Dermis blood vessel endothelial cell (primary cell): ENCODE results near the gene PLEKHB1. TPM values are rescaled to one million over a fixed set of nuclear protein-coding genes. Genes with fewer than 3 reads are reported as not detected.
"Not testable (repeated sequence)": the region's sequence is repeated elsewhere in the genome, so short reads cannot be mapped to it uniquely, and the experiment has no call there.

Experiments
- DNase-seq: peaks from one replicate; pipeline ENCODE4 v3.0.0; 2010
- total RNA-seq: library from RNA; depleted of rRNA; stranded (reverse); fragments of >200 nt; gene quantifications from 2 replicates; pipeline ENCODE4 v1.2.3, GENCODE V29; 2014

The PLEKHB1 gene
- total RNA-seq, 1 donor from 2014 or later = 0.34 TPM

DNA sequence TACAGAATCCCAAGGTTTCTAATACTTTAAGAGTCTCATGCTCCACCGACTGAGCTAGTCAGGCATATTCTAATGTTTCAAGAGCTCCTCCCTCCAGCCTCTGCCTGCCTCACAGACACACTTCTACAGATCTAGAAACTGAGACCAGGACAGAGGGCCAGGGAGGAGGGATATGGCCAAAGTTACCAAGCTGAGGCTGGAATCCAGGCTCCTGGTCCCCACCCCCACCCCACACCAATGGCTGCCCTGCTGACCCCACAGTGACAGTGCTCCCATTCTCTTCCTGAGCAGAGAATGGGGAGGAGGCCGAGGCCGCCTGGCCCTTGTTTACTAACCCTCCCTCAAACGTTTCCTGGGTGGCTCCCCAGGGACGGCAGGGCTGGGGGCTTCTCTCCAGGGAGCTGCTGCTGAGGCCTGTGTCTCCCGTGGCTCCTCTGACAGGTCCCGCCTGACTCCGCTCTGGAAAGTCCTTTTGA is 2.2 kb downstream of the PLEKHB1 start:
- no peak for DNase-seq

GRCh38 chr11:73649206-73649605 is 2.8 kb downstream of the PLEKHB1 start:
- DNase-seq = no peak

GRCh38 chr11:73650400-73650799 is 4.0 kb downstream of the PLEKHB1 start:
- DNase-seq = no peak

DNA sequence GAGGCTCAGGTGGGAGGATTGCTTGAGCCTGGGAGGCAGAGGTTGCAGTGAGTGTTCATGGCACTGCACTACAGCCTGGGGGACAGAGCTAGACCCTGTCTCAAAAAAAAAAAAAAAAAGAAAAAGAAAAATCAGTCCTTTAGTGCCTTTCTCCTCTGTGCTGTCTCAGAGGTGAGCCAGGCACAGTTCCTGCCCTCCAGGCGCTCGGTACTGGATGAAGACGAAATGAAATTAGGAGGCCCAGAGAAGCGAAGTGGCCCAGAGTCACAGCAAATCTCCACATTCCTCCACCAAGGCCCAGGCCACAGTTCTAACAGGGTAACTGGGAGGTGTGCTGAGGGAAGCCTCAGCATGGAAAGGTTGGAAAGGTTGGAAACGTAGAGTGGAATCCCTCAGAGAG is 4.9 kb downstream of the PLEKHB1 start:
- no peak for DNase-seq

DNA sequence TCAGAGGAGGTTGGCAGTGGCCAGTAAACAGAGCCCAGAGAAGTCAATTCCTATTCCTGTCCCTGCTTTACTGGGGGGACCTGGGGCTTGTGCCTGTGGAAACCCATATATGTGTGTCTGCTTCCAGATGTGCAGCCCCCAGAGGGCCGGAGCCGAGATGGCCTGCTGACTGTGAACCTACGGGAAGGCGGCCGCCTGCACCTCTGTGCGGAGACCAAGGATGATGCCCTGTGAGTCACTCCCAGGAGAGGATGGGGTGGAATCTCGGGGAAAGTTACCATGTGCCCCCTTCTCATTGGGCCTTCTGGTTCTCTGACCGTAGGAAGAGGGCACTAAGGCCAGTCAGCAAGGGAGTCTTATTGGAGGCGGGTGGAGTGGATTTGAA is 5.3 kb downstream of the PLEKHB1 start:
- DNase-seq = no peak

GRCh38 chr11:73652046-73652730 is 5.8 kb downstream of the PLEKHB1 start:
- peak; percentile 67 for DNase-seq

DNA sequence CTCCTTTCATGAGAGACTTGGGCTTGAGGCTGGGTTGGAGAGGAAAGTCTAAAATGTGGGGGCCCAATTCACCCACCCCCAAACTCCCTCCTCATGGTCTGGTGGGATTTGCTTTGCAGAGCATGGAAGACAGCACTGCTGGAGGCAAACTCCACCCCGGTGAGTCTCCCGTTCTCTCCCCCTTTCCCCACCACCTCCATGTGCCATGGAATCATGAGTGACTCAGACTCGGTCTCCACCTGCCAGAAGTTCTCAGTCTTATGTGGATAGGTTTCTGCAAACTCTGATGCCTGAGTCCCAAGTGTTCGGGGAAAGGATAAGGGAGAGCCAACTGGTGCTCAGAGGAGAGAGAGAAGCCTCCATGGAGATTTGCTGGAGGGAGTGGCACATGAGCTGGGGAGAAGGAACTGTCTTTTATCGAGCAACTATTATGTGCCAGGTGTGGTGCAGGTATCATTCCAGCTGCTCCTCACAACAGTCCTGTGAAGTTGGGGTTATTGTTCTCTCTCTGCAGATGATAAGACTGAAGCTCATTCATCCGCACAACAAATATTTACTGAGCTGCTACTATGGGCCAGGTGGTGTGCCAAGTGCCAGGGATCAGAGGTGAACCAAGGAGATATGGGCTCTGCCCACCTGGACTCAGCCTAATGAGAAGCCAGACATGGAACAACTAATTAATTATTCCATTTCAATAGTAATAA is 6.6 kb downstream of the PLEKHB1 start:
- no peak for DNase-seq

DNA sequence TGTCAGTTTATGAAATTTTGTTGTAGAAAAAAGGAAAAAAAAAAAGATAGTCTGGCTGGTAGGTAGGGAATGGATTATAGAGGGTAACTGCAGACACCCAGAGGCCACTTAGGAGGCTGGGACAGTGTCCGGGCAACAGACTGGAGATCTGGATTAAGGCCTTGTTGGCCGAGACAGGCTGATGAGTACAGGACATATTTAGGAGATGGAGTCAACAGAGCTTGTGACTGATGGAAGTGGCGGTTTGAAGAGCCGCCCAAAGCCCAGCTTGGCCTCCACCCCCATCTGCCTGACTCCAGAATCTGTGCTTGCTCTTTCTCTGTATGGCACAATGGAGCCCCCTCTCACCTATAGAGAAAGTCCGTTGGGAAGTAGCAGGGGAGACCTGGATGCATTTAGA is 7.6 kb downstream of the PLEKHB1 start:
- DNase-seq = no peak

DNA sequence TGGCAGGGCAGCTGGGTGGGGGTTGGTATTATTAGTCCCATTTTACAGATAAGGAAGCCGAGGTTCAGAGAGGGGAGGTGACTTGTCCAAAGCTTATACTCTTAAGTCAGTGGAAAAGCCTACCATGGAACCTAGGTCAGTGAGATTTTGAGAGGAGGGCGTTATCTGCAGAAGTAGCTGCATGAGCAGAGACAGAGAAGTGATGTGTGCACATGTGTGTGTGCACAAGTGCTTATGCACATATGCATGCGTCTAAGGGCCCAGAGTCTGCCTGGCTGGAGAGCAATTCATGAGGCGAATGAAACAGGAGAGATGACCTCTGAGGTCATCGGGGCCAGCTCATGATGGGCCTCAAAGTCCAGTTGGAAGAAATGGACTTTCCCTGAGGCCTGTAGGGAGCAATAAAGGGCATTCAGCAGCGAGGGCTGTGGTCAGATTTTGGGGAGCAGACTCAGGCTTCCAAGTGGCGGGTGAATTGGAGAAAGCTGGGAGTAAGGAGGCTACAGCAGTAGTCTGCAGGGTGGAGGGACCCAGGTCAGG is 8.2 kb downstream of the PLEKHB1 start:
- no peak for DNase-seq

- no peak for DNase-seq
Measured at GRCh38 chr11:73655686-73656085, 9.3 kb downstream of the PLEKHB1 start.

DNA sequence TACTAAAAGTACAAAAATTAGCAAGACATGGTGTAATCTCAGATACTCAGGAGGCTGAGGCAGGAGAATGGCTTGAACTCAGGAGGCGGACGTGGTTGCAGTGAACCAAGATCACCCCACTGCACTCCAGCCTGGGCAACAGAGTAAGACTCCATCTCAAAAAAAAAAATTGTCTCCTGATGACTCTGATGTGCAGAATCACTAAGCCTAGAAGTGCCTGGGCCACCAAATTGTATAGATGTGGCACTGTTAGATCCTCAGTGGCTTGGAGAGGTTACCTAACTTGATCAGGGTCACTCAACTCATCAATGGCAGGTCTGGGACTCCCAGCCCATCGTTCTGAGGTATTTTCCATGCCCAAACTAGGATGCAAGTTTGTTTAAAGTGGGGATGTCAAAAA is 10.6 kb downstream of the PLEKHB1 start:
- DNase-seq = no peak

DNA sequence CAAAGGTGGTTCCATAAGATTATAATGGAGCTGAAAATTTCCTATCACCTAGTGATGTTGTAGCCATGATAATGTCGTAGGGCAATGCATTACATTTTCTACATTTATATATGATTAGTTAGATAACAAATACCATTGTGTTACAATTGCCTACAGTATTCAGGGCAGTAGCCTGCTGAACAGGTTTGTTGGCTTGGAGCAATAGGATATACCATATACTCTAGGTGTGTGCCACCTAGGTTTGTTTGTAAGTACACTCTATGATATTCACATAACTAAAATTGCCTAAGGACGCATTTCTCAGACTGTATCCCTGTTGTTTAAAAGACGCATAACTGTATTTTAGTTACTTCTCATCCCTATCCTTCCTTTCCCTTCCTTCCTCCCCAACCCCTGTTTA is 13.6 kb downstream of the PLEKHB1 start:
- DNase-seq = no peak

- DNase-seq = no peak
Measured at GRCh38 chr11:73660497-73661034, 14.2 kb downstream of the PLEKHB1 start.

GRCh38 chr11:73661035-73661628 is 14.8 kb downstream of the PLEKHB1 start:
- peak; percentile 89 for DNase-seq

DNA sequence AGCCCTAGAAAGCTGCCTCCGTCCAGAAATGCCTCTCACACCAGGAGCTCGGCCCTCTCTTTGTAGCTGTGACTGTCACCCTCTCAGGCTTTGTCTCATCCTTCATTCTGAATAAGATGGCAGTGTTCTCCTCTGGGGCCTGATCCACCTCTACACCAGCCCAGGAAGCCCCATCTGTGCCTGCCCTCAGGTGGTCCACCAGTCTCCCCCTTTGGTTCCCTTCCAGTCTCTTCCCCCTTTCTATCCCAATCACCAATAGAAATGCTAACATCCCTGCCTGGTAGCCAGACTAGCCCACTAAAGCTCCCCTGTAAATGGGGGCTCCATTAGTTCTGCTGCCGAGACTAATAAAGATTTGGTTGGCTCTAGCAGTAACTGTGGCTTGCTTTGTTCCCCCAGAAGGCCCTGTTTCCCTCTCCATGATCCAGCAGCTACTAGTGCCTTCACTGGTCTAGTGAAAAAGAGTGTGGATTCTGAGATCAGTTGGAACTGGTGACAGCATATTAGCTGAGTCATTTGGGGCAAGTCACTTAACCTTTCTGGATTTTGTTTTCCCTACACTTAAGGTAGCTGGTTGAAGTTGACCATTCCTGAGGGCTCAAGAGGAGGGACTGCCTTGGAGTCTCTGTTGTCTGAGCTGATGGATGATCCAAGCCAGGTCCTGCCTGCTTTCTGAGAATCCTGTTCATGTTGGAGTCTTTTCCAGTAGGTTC is 16.2 kb downstream of the PLEKHB1 start:
- no peak for DNase-seq

- DNase-seq = no peak
Measured at GRCh38 chr11:73663604-73664495, 17.5 kb downstream of the PLEKHB1 start.

DNA sequence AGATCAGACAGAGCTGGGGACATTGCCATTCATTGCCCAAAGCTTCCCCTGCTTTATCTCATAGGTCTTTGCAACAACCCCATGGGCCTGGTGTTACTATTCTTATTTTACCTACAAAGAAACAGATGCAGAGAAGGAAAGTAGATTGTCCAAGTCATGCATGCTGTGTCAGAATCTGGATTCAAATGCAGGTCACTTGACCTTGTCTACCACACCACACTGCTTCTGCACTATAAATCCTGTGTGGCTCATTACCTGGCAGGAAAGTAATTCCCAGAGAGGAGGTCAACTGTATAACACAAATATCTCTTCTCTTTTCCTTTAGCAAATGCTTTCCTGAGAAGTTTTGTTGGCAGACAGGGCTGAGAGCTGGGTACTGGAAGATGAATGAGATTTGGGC is 18.5 kb downstream of the PLEKHB1 start:
- no peak for DNase-seq

DNA sequence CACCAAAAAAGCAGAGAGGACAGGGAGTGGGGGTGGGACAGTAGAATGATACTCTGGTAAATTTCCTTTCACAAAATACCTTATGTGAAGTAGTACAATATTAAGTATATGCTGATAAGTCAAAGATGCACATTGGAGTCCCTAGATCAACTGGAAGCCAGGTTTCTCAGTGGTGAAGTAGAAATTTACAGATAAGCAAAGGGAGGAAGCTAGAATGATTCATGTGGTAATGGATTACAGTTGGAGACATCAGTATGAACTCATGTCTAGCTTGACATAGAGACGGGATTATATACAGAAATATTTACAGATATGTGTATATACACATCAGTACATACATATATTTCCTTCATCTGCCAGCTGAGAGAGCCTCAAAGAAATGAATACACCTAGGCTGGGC is 21.5 kb downstream of the PLEKHB1 start:
- DNase-seq = no peak

DNA sequence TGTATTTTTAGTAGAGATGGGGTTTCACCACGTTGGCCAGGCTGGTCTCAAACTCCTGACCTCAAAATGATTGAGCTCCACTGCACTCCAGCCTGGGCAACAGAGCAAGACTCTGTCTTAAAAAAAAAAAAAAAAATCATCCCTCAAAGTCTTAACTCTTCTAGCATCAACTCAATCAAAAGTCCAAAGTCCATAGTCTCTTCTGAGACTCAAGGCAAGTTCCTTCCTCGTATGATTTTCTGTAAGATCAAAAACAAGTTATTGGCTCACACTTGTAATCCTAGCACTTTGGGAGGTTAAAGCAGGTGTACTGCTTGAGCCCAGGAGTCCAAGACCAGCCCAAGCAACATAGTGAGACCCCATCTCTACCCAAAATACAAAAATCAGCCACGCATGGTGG is 24.4 kb downstream of the PLEKHB1 start:
- DNase-seq = no peak

- no peak for DNase-seq
Measured at GRCh38 chr11:73671701-73672100, 25.3 kb downstream of the PLEKHB1 start.

DNA sequence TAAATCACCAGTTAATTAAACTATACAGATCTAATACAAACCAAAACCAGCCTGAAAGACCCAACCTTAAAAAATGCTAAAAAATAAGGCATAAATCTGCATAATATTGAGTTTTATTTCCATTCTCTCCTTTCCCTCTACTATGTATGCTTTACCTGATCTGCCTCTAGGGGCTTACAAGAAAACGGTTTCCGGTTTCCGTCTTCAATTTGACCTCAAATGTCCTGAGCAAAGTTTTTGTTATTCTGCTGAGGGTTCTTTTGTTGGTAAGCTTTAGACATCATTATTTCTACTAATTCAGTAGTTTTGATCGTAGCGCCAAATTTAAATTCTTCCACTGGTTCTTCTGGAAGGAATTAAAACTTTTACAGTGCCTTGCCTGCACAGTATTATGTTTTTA is 30.2 kb downstream of the PLEKHB1 start:
- not testable (repeated sequence) for DNase-seq

- DNase-seq = no peak
Measured at GRCh38 chr11:73680687-73681086, 34.3 kb downstream of the PLEKHB1 start.
